HFFc6 (cell line): ENCODE results near the gene CPVL. TPM values are rescaled to one million over a fixed set of nuclear protein-coding genes. Genes with fewer than 3 reads are reported as not detected.

Experiments used
- DNase-seq: peaks from one replicate; pipeline ENCODE4 v3.0.0-alpha.2; 2018
- H3K27ac Mint-ChIP-seq: 2 replicates; pipeline ENCODE4 v1.8.0; 2020; ENCODE audit warnings: mild to moderate bottlenecking, mixed read lengths
- H3K27me3 Mint-ChIP-seq: 2 replicates; pipeline ENCODE4 v1.8.0; 2021; ENCODE audit warnings: mild to moderate bottlenecking, moderate library complexity, mixed read lengths; ENCODE audit not compliant: insufficient read depth
- H3K36me3 Mint-ChIP-seq: 2 replicates; pipeline ENCODE4 v1.8.0; 2021; ENCODE audit warnings: low read depth, mixed read lengths
- H3K4me1 Mint-ChIP-seq: 2 replicates; pipeline ENCODE4 v1.8.0; 2020; ENCODE audit warnings: low read depth, mixed read lengths
- H3K4me3 Mint-ChIP-seq: 2 replicates; pipeline ENCODE4 v1.8.0; 2020; ENCODE audit warnings: mild to moderate bottlenecking, moderate library complexity, mixed read lengths
- H3K9me3 Mint-ChIP-seq: 2 replicates; pipeline ENCODE4 v1.8.0; 2020; ENCODE audit warnings: mild to moderate bottlenecking, mixed read lengths
- CTCF ChIP-seq: fragments of 200-600 bp; sonication (generic); IDR thresholded peaks from 2 replicates; pipeline ENCODE4 v1.5.0; 2021; ENCODE audit warnings: antibody characterized with exemption, mild to moderate bottlenecking
- total RNA-seq, 6 experiments: library from RNA; stranded (reverse); fragmentation: NEBNext Ultra II Directional; extraction: Animal tissue kit (Norgen Biotek cat#: 25700); gene quantifications; 2 replicates in 1 of 6; 3 replicates in 5 of 6; pipeline ENCODE4 v1.2.3, GENCODE V29; 2021

Gene CPVL
- total RNA-seq, 6 experiments from 2014 or later: not detected

DNA sequence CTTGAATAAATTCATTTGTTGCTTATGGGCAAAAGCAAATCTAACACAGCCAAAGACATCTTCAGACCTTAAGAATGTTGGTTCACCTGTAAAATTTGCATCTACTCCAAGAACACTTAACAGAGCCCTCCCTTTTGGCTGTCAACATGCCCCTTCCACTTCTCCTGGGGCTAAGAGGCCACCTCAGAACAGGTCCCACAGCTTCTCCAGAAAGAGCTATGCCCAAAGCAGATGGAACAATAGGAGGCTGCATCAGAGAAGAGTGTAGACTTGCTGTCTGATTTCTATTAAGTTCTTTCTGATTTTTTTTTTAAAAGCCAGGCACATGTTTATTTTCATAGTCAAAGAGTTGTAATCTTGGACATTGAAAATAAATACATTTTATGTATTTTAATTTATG is 162.1 kb downstream of the CPVL start:
- no peak for DNase-seq
- Mint-ChIP-seq H3K27me3 (peaks cover 1% of the 10 kb centered on the region), H3K36me3 (peaks cover 4% of the 10 kb centered on the region; the same call in 1 of the 2 replicates), H3K9me3 (no peaks in the 10 kb centered on the region), H3K4me3 (no peak overlapping the region), H3K27ac (peak overlapping the region; percentile 62; the same call in 1 of the 2 replicates), H3K4me1 (peaks cover 66% of the 10 kb centered on the region)
- no peak for TF ChIP-seq CTCF

- Mint-ChIP-seq H3K4me3 (no peak overlapping the region), H3K27me3 (peaks cover 4% of the 10 kb centered on the region), H3K27ac (no peak overlapping the region; the same call in 1 of the 2 replicates), H3K4me1 (peaks cover 60% of the 10 kb centered on the region), H3K36me3 (no peaks in the 10 kb centered on the region), H3K9me3 (no peaks in the 10 kb centered on the region)
- DNase-seq: no peak
- TF ChIP-seq CTCF: no peak
Measured at GRCh38 chr7:28983396-28984190, 162.7 kb downstream of the CPVL start.

DNA sequence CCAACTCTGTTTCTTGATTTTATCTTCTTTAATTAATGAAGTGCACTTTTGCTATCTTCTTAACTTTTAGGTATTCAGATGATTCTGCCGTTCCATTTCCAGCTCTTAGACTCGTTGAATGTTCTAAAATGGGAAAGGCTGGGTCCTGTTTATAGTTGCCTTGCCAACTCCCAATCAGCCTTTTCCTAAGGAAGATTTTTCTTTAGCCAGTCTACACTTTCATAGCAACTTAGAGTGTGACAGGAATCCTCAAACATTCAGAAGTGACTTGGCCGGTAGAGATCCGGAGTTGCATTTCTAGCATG is 165.2 kb downstream of the CPVL start:
- no peak overlapping the region for H3K27ac Mint-ChIP-seq
- no peaks in the 10 kb centered on the region for H3K9me3 Mint-ChIP-seq
- TF ChIP-seq CTCF: no peak
- H3K27me3 Mint-ChIP-seq: peaks cover 4% of the 10 kb centered on the region
- no peak overlapping the region for H3K4me3 Mint-ChIP-seq
- H3K36me3 Mint-ChIP-seq: no peaks in the 10 kb centered on the region
- H3K4me1 Mint-ChIP-seq: peaks cover 35% of the 10 kb centered on the region
- no peak for DNase-seq

- no peak for TF ChIP-seq CTCF
- no peak overlapping the region for H3K4me3 Mint-ChIP-seq
- no peak for DNase-seq
- peaks cover 4% of the 10 kb centered on the region for H3K27me3 Mint-ChIP-seq
- no peaks in the 10 kb centered on the region for H3K36me3 Mint-ChIP-seq
- no peaks in the 10 kb centered on the region for H3K9me3 Mint-ChIP-seq
- H3K4me1 Mint-ChIP-seq: peaks cover 31% of the 10 kb centered on the region
- H3K27ac Mint-ChIP-seq: no peak overlapping the region
Measured at GRCh38 chr7:28980451-28981160, 165.7 kb downstream of the CPVL start.

DNA sequence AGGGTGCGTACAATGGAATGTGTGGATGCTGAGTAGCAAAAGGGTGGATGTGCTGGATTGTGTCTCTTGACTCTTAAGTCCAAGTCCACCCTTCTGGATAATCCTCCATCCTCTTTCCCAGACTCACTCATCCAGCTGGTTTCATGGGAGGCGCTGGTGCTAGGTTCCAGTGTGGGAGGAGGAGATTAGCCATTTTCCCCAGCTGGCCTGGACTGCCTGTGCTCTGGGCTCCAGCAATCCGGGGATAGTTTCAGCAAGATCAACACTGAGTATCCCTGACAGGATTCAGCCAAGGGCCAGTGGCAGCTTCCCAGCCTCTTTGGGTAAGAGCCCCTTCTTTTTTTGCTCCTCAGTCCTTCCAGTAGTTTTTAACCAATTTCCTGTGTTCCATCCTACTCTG is 166.6 kb downstream of the CPVL start:
- TF ChIP-seq CTCF: no peak
- Mint-ChIP-seq H3K4me3 (no peak overlapping the region), H3K27ac (no peak overlapping the region), H3K36me3 (no peaks in the 10 kb centered on the region), H3K9me3 (peaks cover 5% of the 10 kb centered on the region; the same call in 1 of the 2 replicates), H3K27me3 (peaks cover 4% of the 10 kb centered on the region), H3K4me1 (peaks cover 23% of the 10 kb centered on the region)
- no peak for DNase-seq
